HG02759 (cell line): ENCODE data around the gene CSRP1.
"Not testable (repeated sequence)": the region's sequence is repeated elsewhere in the genome, so short reads cannot be mapped to it uniquely, and the experiment has no call there.

Experiments
- ATAC-seq: cut with Tn5 transposase; IDR thresholded peaks from one replicate; pipeline ENCODE4 v1.9.1; 2021; ENCODE audit warnings: mild to moderate bottlenecking, moderate library complexity; ENCODE audit not compliant: unreplicated experiment

CSRP1 gene

GRCh38 chr1:201537891-201538611, 31.1 kb upstream of the CSRP1 start:
- ATAC-seq, result no peak

- ATAC-seq, result no peak
Observed at GRCh38 chr1:201537467-201537866, 30.5 kb upstream of the CSRP1 start.

- no peak for ATAC-seq
Observed at GRCh38 chr1:201537028-201537427, 30.1 kb upstream of the CSRP1 start.

GRCh38 chr1:201536558-201536957, 29.6 kb upstream of the CSRP1 start:
- ATAC-seq, result no peak

GRCh38 chr1:201535919-201536245, 29.0 kb upstream of the CSRP1 start:
- no peak for ATAC-seq

GRCh38 chr1:201535046-201535918, 28.4 kb upstream of the CSRP1 start:
- no peak for ATAC-seq

- no peak for ATAC-seq
Observed at GRCh38 chr1:201533836-201534235, 26.9 kb upstream of the CSRP1 start.

- no peak for ATAC-seq
Observed at GRCh38 chr1:201531551-201532425, 24.9 kb upstream of the CSRP1 start.

- ATAC-seq, result no peak
Observed at GRCh38 chr1:201530741-201531531, 24.0 kb upstream of the CSRP1 start.

- ATAC-seq, result no peak
Observed at GRCh38 chr1:201528631-201529252, 21.8 kb upstream of the CSRP1 start.

- no peak for ATAC-seq
Observed at GRCh38 chr1:201527879-201528278, 21.0 kb upstream of the CSRP1 start.

GRCh38 chr1:201525193-201525778, 18.4 kb upstream of the CSRP1 start:
- ATAC-seq, result no peak

- ATAC-seq, result not testable (repeated sequence)
Observed at GRCh38 chr1:201520046-201520575, 13.2 kb upstream of the CSRP1 start.

GRCh38 chr1:201518071-201518470, 11.1 kb upstream of the CSRP1 start:
- ATAC-seq, result no peak

- ATAC-seq, result no peak
Observed at GRCh38 chr1:201517631-201518030, 10.7 kb upstream of the CSRP1 start.

GRCh38 chr1:201516511-201517127, 9.7 kb upstream of the CSRP1 start:
- no peak for ATAC-seq

GRCh38 chr1:201515895-201516294, 9.0 kb upstream of the CSRP1 start:
- ATAC-seq, result no peak

GRCh38 chr1:201515062-201515750, 8.3 kb upstream of the CSRP1 start:
- no peak for ATAC-seq
